Measurements from ENCODE around the gene PTPRG. TPM values are rescaled to one million over a fixed set of nuclear protein-coding genes. Genes with fewer than 3 reads are reported as not detected.

The PTPRG gene
- total RNA-seq, 1 experiment from 2014 or later = 0.74 TPM

GRCh38 chr3:61783993-61784718 lies 222.8 kb downstream of the PTPRG start:
- no peaks in the 10 kb centered on the region for H3K36me3 ChIP-seq (ENCODE audit: control insufficient read depth, insufficient read depth, low read length)
- in situ Hi-C loops (cut with HindIII; ENCODE audit: low pct_unique_long_range_greater_than_20kb, low sequenced_read_pairs) = no loop called here
- H3K9me3 ChIP-seq (ENCODE audit: control insufficient read depth, insufficient read depth, low read depth, low read length) = no peaks in the 10 kb centered on the region
- DNase-seq (ENCODE audit: low read depth, low spot score) (no peak), ATAC-seq (no peak)
- H3K27ac ChIP-seq (ENCODE audit: low read length) = no peak overlapping the region
- H3K27me3 ChIP-seq (ENCODE audit: control insufficient read depth, insufficient read depth, low read length) = no peaks in the 10 kb centered on the region
- BruUV-seq (replicated peaks) = no TSS peak
- TF ChIP-seq SIN3A (IDR thresholded peaks at IDR 0.05; ENCODE audit: borderline replicate concordance, insufficient read depth, low read depth, low read length) = no peak
- no peak for TF ChIP-seq POLR2AphosphoS5 (IDR thresholded peaks at IDR 0.05; ENCODE audit: low read depth, low read length)
- TF ChIP-seq TCF7L2 (IDR thresholded peaks at IDR 0.05; ENCODE audit: low read depth, low read length) = no peak
- TF ChIP-seq, protein P1, sequence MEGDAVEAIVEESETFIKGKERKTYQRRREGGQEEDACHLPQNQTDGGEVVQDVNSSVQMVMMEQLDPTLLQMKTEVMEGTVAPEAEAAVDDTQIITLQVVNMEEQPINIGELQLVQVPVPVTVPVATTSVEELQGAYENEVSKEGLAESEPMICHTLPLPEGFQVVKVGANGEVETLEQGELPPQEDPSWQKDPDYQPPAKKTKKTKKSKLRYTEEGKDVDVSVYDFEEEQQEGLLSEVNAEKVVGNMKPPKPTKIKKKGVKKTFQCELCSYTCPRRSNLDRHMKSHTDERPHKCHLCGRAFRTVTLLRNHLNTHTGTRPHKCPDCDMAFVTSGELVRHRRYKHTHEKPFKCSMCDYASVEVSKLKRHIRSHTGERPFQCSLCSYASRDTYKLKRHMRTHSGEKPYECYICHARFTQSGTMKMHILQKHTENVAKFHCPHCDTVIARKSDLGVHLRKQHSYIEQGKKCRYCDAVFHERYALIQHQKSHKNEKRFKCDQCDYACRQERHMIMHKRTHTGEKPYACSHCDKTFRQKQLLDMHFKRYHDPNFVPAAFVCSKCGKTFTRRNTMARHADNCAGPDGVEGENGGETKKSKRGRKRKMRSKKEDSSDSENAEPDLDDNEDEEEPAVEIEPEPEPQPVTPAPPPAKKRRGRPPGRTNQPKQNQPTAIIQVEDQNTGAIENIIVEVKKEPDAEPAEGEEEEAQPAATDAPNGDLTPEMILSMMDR (IDR thresholded peaks at IDR 0.05) = no peak
- TF ChIP-seq REST (IDR thresholded peaks at IDR 0.05; ENCODE audit: insufficient read depth in 1 of 2, low read depth in 2 of 2, low read length in 1 of 2) = no peak
- ChIA-PET POLR2A (no interaction called here), CTCF (interaction anchor here (0.5 kb wide), 1 partner anchor 146 kb away, joined by 7 read pairs; no protein-coding TSS in a partner anchor)
- no peaks in the 10 kb centered on the region for H3K4me1 ChIP-seq (ENCODE audit: control insufficient read depth, insufficient read depth, low read length)
- no peak overlapping the region for H3K4me3 ChIP-seq (ENCODE audit: low read depth in 2 of 2, low read length in 2 of 2)
- intact Hi-C loops (cut with micrococcal nuclease; ENCODE audit: unreplicated experiment) = no loop called here

- DNase-seq (ENCODE audit: low read depth, low spot score) (no peak), ATAC-seq (no peak)
- Histone ChIP-seq H3K4me3 (ENCODE audit: low read depth in 2 of 2, low read length in 2 of 2) (no peak overlapping the region), H3K9me3 (ENCODE audit: control insufficient read depth, insufficient read depth, low read depth, low read length) (no peaks in the 10 kb centered on the region), H3K27ac (ENCODE audit: low read length) (no peak overlapping the region), H3K4me1 (ENCODE audit: control insufficient read depth, insufficient read depth, low read length) (no peaks in the 10 kb centered on the region), H3K36me3 (ENCODE audit: control insufficient read depth, insufficient read depth, low read length) (no peaks in the 10 kb centered on the region), H3K27me3 (ENCODE audit: control insufficient read depth, insufficient read depth, low read length) (no peaks in the 10 kb centered on the region)
- intact Hi-C loops (cut with micrococcal nuclease; ENCODE audit: unreplicated experiment) = no loop called here
- TF ChIP-seq POLR2AphosphoS5 (IDR thresholded peaks at IDR 0.05; ENCODE audit: low read depth, low read length) = no peak
- TF ChIP-seq TCF7L2 (IDR thresholded peaks at IDR 0.05; ENCODE audit: low read depth, low read length) = no peak
- TF ChIP-seq REST (IDR thresholded peaks at IDR 0.05; ENCODE audit: insufficient read depth in 1 of 2, low read depth in 2 of 2, low read length in 1 of 2) = no peak
- TF ChIP-seq SIN3A (IDR thresholded peaks at IDR 0.05; ENCODE audit: borderline replicate concordance, insufficient read depth, low read depth, low read length) = no peak
- TF ChIP-seq, protein P1 (IDR thresholded peaks at IDR 0.05) = no peak
- BruUV-seq (replicated peaks) = no TSS peak
- POLR2A ChIA-PET = no interaction called here
- in situ Hi-C loops (cut with HindIII; ENCODE audit: low pct_unique_long_range_greater_than_20kb, low sequenced_read_pairs) = no loop called here
- CTCF ChIA-PET = no interaction called here
Observed at GRCh38 chr3:61788623-61789507, 227.5 kb downstream of the PTPRG start.

Data from Panc1 (cell line).